Right renal pelvis (tissue), 4 donors: ENCODE results near the gene ARHGAP45. TPM values are rescaled to one million over a fixed set of nuclear protein-coding genes. Genes with fewer than 3 reads are reported as not detected.

Experiments
- DNase-seq, 4 donors: peaks; one replicate each; pipeline ENCODE4 v3.0.0-alpha.2; 2013; ENCODE audit warnings: low read depth in 4 of 4, low spot score in 3 of 4, missing footprints in 1 of 4
- polyA plus RNA-seq, 4 donors: library from polyadenylated mRNA; unstranded; fragments of 120-200 nt; gene quantifications; one replicate each; pipeline ENCODE4 v1.2.1, GENCODE V29; 2013; ENCODE audit not compliant: insufficient read length in 4 of 4

Gene ARHGAP45
- polyA plus RNA-seq, 4 donors = 9.3 to 12.8 (median 9.7) TPM

DNA sequence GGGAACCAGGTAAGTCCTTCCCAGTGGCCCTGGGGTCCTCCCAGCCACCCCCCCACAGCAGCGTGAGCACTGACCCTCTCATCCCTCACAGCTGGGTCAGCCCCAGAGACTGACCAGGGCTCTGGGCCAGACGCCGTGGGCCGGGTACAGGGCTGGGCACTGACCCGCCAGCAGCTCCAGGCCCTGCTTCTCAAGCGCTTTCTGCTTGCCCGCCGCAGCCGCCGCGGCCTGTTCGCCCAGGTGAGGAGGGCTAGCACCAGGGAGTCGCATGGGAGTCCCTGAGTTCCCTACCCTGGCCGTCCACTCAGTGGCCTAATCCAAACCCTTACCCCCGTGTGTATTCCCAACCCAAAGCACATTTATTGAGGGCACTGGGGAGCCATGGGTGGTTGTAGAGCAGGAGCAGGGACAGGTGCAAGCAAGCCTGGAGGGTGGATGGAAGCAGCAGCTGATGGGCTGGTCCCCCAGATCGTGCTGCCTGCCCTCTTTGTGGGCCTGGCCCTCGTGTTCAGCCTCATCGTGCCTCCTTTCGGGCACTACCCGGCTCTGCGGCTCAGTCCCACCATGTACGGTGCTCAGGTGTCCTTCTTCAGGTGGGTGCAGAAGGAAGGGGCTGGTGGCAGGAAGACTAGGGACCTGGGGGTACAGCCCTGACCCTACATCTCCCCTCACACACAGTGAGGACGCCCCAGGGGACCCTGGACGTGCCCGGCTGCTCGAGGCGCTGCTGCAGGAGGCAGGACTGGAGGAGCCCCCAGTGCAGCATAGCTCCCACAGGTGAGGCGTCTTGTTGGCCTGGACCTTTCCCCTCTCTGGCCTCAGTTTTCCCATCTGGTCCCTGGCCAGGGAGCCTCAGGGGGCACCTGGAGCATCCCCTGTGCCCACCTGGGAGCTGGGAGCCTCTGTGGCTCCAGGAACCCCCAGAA lies 12.6 kb upstream of the ARHGAP45 start:
- no peak for DNase-seq

DNA sequence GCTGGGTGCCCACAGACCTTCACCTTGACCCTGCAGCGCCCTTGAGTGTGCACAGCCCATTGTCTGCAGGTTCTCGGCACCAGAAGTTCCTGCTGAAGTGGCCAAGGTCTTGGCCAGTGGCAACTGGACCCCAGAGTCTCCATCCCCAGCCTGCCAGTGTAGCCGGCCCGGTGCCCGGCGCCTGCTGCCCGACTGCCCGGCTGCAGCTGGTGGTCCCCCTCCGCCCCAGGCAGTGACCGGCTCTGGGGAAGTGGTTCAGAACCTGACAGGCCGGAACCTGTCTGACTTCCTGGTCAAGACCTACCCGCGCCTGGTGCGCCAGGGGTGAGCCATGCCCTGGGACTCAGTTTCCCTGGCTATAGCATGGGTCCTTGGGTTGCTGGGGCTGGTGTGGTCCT lies 11.9 kb upstream of the ARHGAP45 start:
- no peak for DNase-seq

DNA sequence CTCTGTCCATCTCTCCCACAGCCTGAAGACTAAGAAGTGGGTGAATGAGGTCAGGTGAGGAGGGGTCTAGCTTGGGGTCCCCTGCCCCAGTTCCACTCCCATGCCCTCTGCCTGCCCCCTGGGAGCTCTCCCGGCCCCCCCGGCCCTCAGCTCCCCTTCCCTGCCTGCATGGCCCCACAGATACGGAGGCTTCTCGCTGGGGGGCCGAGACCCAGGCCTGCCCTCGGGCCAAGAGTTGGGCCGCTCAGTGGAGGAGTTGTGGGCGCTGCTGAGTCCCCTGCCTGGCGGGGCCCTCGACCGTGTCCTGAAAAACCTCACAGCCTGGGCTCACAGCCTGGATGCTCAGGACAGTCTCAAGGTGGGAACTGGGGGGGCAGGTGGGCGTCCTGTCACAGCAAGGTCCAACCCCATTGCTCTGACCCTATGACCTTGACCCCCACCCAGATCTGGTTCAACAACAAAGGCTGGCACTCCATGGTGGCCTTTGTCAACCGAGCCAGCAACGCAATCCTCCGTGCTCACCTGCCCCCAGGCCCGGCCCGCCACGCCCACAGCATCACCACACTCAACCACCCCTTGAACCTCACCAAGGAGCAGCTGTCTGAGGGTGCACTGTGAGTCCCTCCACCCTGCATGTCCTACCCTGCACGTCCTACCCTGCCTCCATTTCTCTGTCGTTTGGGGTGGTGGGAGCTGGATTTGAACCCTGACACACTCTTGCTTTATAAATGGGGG lies 10.9 kb upstream of the ARHGAP45 start:
- DNase-seq = no peak

DNA sequence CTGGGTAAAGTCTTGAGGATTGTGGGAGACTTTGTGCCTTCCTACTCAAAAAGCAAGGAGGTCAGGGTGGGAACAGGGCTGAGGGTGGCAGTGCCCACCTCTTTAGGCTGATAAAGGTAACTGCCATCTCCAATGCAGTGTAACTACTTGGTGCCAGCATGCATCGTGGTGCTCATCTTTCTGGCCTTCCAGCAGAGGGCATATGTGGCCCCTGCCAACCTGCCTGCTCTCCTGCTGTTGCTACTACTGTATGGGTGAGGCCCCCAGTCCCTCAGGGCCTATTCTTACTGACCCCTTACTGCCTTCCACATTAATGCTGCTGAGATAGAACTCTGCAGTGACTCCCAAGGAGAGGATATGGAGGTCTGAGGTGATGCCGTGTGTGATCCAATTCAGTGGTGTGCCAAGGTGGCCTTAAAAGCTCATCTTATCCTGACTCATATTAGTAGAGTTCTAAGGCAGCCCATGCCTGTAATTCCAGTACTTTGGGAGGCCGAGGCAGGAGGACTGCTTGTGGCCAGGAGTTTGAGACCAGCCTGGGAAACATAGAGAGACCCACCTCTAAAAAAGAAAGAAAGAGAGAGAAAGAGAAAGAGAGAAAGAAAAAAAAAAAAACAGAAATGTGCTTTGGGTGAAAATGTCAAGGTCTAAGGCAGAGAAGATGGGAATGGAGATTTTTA lies 9.7 kb upstream of the ARHGAP45 start:
- no peak for DNase-seq

DNA sequence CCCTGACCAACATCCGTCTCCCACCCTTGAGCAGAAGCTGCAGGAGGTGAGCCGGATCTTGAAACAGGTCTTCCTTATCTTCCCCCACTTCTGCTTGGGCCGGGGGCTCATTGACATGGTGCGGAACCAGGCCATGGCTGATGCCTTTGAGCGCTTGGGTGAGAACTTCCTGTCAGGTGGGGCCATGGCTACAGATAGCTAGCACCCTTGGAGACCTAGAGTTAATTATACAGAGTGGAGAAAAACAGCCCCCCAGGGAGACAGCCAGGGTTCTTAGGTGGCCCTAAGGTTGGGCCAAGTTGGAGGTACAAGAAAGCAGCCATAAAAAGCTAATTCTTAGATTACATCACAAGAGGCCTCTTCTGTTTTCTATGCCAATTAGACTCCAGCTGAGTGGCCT lies 8.9 kb upstream of the ARHGAP45 start:
- DNase-seq = no peak

DNA sequence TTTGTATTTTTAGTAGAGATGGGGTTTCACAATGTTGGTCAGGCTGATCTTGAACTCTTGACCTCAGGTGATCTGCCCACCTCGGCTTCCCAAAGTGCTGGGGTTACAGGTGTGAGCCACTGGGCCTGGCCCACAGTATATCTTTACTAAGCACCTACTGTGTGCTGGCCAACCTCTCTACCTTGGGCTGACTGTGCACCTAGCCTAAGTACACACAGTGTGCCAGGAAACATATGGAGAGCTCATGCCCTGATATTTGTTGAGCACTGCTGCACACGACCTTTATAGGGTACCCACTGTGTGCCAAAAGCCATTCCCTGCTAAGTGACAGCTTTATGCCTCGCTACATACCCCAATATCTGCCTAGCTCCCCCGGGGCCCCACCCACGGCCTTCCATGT lies 6.3 kb upstream of the ARHGAP45 start:
- DNase-seq = no peak

DNA sequence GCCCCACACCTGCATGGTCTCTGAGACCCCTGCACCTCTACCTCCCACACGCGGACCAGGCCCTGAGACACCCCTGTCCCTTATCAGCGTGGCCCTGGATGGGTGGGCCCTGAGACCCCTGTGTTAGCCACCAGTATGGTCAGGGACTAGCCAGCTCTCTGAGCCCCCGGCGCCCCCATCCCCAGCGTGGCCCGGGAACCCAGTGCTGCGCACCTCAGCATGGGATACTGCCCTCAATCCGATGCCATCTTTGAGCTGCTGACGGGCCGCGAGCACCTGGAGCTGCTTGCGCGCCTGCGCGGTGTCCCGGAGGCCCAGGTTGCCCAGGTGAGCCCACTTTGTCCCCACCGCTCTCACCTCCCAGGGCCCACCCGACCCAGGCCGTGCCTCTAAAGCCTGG lies 5.0 kb upstream of the ARHGAP45 start:
- DNase-seq = no peak

DNA sequence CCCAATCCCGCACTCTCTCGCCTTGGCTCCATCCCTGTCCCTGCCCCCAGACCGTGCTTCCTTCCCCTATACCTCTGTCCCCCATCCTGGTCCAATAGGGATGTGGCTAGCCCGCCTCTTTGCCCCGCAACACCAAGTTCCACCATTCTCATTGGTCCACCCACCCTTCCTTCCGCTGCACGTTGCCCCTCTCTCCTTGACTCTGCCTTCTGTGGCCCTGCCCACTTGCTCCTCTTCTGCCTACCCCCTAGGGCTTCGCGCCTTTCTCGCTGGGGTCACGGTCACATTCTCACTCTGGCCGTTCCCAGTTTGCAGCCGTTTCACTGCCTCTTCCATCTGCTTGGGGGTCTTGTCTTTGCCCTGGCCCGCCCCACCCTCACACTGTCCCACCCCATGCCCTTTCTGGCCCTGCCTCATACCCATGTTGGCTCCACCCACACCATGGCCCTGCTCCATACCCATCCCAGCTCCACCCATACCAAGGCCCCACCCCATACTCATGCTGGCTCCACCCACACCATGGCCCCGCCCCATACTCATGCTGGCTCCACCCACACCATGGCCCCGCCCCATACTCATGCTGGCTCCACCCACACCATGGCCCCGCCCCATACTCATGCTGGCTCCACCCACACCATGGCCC lies 4.5 kb upstream of the ARHGAP45 start:
- no peak for DNase-seq

DNA sequence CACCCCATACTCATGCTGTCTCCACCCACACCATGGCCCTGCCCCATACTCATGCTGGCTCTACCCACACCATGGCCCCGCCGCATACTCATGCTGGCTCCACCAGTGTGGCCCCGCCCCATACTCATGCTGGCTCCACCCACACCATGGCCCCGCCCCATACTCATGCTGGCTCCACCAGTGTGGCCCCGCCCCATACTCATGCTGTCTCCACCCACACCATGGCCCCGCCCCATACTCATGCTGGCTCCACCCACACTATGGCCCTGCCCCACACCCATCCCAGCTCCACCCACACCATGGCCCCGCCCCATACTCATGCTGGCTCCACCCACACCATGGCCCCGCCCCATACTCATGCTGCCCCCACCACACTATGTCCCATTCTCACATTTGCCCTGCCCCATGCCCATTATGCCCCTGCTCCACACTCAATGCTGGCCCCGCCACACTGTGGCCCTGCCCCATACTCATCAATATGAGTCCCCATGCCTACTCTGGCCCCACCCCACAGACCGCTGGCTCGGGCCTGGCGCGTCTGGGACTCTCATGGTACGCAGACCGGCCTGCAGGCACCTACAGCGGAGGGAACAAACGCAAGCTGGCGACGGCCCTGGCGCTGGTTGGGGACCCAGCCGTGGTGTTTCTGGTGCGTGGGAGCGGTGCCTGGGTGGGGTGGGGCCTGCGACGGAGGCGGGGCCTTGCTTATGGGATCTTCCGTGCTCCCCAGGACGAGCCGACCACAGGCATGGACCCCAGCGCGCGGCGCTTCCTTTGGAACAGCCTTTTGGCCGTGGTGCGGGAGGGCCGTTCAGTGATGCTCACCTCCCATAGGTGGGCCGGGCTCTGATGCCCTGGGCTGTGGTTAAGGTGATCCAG lies 3.7 kb upstream of the ARHGAP45 start:
- no peak for DNase-seq

DNA sequence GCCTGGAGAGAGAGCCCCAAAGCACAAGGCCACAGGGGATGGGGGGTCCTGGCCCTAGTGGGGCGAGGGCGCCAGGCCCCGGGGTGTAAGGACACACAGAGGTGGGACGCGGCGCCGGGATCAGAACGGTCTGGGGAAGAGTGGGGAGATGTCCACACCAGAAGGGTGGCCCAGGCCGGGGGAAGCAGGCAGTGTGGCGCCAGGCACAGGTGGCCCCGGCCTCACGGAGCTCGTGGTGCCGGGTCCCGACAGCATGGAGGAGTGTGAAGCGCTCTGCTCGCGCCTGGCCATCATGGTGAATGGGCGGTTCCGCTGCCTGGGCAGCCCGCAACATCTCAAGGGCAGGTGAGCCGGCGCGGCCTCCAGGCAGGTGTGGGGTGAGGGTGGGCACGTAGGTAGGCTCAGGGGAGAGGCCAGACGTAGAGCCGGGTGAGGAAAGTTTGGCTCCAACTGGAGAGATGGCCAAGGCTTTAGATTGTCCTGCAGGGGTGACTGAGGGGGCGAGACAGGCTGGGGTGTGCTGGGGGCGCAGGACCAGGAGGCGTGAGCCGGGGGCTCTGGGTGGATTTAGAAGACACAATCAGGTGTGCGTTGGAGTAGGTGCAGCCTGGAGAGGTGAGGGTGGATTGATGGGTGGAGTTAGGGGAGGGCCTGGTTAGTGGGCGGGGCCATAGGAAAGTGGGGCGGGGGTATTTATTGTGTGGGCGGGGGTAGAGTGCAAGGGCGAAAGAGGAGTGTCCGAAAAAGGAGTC lies 2.9 kb upstream of the ARHGAP45 start:
- DNase-seq = no peak

DNA sequence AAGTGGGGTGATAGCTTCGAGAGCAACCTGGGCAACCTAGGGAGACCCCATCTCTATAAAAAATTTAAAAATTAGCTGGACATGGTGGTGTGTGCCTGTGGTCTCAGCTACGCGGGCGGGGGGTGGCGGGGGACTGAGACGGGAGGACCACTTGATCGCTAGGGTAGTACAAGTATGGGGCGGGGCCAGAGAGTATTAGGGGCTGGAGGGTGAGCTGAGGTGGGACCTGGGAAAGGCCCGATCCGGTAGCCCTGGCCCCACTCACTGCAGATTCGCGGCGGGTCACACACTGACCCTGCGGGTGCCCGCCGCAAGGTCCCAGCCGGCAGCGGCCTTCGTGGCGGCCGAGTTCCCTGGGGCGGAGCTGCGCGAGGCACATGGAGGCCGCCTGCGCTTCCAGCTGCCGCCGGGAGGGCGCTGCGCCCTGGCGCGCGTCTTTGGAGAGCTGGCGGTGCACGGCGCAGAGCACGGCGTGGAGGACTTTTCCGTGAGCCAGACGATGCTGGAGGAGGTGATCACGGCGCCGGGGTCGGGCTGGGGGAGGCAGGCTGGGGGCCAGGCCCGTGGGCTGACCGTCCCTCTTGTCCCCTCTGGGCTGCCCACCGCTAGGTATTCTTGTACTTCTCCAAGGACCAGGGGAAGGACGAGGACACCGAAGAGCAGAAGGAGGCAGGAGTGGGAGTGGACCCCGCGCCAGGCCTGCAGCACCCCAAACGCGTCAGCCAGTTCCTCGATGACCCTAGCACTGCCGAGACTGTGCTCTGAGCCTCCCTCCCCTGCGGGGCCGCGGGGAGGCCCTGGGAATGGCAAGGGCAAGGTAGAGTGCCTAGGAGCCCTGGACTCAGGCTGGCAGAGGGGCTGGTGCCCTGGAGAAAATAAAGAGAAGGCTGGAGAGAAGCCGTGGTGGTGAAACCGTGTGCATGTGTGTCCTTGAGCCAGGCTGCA lies 2.0 kb upstream of the ARHGAP45 start:
- no peak for DNase-seq

DNA sequence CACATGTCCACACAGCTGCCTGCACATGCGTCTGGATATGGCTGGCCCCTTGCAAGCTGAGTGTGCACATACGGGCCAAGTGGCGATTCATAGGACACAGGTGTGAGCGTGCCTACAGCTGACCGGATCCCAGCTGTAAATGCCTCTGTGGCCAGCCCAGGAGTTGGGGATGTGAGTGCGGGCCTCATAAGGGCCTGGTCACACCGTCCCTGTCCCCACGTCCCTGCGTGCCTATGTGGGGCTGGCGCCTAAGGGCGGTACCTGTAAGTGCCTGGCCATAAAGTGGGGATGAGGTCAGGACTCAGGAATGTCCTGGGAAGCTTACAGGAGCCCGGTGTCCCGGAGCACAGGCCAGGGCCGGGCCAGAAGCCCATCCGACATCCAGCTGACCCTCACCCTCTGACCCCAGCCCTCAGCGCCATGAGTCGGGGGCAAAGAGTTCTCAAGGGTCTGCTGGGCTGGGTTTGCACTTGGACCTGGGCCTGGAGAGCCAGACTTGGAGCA lies 1.3 kb upstream of the ARHGAP45 start:
- no peak for DNase-seq

DNA sequence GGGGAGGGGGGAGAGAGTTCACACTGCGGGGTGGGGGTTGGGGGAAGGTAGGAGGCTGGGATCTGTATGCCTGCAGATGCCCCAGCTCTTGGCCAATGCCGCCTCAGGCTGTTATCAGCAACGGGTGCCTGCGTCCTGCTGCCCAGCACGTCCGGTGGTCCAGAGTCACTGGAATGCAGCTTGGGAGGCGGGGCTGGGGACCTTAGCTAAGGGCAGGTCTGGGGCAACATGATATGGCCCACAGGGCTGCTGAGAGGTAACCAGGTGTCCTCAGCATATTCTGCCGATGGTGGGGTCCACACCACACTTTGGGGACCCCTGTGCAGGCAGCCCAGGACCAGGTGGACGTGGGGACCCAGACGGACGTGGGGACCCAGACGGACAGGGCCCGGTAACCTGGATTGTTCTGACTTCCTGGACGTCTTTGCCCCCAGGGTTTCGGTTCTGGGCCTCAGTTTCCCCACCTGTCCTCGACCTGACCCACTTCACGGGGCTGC lies 668 bp upstream of the ARHGAP45 start:
- DNase-seq = no peak

DNA sequence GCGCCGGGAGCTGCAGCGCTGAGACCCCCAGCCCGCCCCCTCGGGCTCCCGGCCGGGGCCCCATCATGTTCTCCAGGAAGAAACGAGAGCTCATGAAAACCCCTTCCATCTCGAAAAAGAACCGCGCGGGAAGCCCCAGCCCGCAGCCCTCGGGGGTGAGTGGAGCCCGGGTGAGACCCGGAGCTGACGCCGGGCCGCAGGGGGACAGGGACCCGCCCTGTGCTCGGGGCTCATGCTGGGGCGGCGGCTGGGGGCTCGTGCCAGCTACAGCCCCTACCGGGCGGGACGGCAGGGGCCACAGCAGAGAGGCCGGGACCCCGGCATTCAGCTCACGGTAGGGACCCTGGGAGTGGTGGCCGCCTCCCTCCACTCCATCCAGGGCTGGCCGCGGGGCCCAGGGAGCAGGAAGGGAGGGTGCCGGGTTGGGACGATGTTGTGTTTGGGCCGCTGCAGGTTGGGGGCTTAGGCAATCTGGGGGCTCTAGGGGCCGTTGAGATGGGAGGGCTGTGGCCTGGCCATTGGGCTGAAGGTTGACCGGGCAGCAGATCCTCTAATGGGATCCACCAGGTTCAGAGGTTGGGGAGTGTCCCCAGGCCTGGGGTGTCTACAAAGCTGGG lies 482 bp downstream of the ARHGAP45 start:
- DNase-seq = no peak

DNA sequence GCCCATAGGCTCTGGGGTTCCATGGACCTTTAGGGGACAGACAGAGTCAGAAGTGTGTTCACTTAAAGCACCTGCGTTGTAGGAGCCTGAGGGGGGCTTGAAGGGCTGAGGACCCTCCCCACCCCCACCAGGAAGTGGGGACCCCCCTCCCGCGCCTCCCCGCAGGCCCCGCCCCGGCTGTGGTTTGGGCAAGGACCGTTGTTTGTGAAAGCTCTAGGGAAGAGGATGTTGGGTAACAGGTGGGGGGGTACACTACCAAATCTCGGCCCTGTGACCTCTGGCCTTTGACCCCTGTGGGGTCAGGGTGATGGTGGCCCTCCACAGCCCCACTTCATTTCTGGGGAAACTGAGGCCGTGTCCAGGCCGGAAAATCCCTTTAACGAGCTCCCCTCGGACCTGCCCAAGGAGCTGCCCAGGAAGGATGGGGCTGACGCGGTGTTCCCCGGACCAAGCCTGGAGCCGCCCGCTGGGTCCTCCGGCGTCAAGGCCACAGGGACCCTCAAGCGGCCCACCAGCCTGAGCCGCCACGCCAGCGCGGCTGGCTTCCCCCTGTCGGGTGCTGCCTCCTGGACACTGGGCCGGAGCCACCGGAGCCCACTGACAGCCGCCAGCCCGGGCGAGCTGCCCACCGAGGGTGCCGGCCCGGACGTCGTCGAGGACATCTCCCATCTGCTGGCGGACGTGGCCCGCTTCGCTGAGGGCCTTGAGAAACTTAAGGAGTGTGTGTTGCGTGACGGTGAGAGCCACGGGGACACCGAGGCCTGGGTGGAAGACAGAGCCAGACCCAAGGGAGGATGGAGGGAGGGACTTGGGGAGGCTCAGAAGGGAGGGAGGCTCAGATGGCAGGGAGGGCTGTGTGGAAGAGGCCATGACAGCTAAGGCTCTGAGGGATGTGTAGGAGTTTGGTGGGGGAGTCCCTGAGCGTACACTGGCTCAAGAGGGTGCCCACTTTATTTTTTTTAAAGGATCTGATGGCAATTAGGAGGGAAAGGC lies 1.3 kb downstream of the ARHGAP45 start:
- DNase-seq = no peak
